Measurements from ENCODE around the gene GHR.

Gene GHR

DNA sequence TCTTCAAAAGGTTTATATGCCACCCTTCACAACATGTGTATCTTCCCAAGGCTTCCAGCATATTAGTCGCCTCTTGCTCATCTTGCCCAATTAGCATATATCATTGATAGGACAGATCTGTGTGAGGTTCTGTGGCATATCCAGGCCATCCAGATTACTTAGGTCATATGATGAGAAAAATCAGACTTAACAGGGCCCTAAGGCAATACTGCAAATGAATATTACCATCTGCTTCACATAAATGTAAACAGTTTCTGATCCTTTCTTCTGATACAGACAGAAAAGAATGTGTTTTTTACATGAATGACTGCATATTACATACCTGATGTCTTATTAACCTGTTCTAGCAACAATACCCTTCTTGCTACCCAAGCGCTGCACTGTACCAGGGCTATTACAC lies 41.3 kb upstream of the GHR start:
- Histone ChIP-seq H3K9me3 (ENCODE audit: insufficient read depth, low read depth, low read length) (no peaks in the 10 kb centered on the region), H3K9ac (ENCODE audit: low read depth, low read length, poor library complexity, severe bottlenecking) (no peak overlapping the region), H3F3A (ENCODE audit: low read depth) (no peaks in the 10 kb centered on the region), H3K9me2 (replicated peaks; ENCODE audit: low read depth, low read length) (no peaks in the 10 kb centered on the region), H3K27me3 (ENCODE audit: insufficient read depth, low read length, poor library complexity, severe bottlenecking) (no peaks in the 10 kb centered on the region), H3K79me2 (ENCODE audit: insufficient read depth, low read length) (no peaks in the 10 kb centered on the region), H3K36me3 (ENCODE audit: insufficient read depth, low read length) (no peaks in the 10 kb centered on the region), H4K20me1 (ENCODE audit: insufficient read depth, low read length, poor library complexity, severe bottlenecking) (no peaks in the 10 kb centered on the region), H3K4me1 (ENCODE audit: insufficient read depth, low read length, poor library complexity, severe bottlenecking) (no peaks in the 10 kb centered on the region), H3K4me2 (ENCODE audit: low read depth, low read length, poor library complexity, severe bottlenecking) (no peak overlapping the region), H3K4me3 (ENCODE audit: low read length, poor library complexity, severe bottlenecking) (no peak overlapping the region), H2AFZ (ENCODE audit: low read length) (no peak overlapping the region)
- TF ChIP-seq, protein P1, sequence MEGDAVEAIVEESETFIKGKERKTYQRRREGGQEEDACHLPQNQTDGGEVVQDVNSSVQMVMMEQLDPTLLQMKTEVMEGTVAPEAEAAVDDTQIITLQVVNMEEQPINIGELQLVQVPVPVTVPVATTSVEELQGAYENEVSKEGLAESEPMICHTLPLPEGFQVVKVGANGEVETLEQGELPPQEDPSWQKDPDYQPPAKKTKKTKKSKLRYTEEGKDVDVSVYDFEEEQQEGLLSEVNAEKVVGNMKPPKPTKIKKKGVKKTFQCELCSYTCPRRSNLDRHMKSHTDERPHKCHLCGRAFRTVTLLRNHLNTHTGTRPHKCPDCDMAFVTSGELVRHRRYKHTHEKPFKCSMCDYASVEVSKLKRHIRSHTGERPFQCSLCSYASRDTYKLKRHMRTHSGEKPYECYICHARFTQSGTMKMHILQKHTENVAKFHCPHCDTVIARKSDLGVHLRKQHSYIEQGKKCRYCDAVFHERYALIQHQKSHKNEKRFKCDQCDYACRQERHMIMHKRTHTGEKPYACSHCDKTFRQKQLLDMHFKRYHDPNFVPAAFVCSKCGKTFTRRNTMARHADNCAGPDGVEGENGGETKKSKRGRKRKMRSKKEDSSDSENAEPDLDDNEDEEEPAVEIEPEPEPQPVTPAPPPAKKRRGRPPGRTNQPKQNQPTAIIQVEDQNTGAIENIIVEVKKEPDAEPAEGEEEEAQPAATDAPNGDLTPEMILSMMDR (conservative IDR thresholded peaks at IDR 0.05; ENCODE audit: low read length): no peak
- TF ChIP-seq EZH2phosphoT487 (IDR thresholded peaks at IDR 0.05; ENCODE audit: borderline replicate concordance): no peak

DNA sequence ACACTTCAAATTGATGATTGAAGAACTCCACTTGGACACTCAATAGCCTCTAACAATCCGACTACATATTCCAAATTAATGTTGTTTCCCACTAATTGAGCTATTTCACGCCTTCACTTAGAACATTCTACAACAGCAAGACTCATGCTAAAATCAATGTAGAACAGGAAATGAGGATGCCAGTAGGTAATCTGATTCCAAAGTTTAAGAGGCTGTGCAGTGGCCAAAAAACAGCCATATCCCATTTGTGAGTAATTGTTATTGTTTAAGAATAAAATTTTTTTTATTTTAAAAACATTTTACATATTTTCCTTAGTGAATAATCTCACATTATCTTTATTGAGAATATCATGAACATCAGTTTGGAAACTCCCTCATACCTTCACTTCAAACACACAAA lies 35.7 kb upstream of the GHR start:
- Histone ChIP-seq H3K4me2 (ENCODE audit: low read depth, low read length, poor library complexity, severe bottlenecking) (no peak overlapping the region), H3K27me3 (ENCODE audit: insufficient read depth, low read length, poor library complexity, severe bottlenecking) (no peaks in the 10 kb centered on the region), H2AFZ (ENCODE audit: low read length) (no peak overlapping the region), H3K9me2 (replicated peaks; ENCODE audit: low read depth, low read length) (no peaks in the 10 kb centered on the region), H4K20me1 (ENCODE audit: insufficient read depth, low read length, poor library complexity, severe bottlenecking) (no peaks in the 10 kb centered on the region), H3K9ac (ENCODE audit: low read depth, low read length, poor library complexity, severe bottlenecking) (no peak overlapping the region), H3K9me3 (ENCODE audit: insufficient read depth, low read depth, low read length) (no peaks in the 10 kb centered on the region), H3K4me1 (ENCODE audit: insufficient read depth, low read length, poor library complexity, severe bottlenecking) (no peaks in the 10 kb centered on the region), H3K36me3 (ENCODE audit: insufficient read depth, low read length) (no peaks in the 10 kb centered on the region), H3K4me3 (ENCODE audit: low read length, poor library complexity, severe bottlenecking) (no peak overlapping the region), H3K79me2 (ENCODE audit: insufficient read depth, low read length) (no peaks in the 10 kb centered on the region), H3F3A (ENCODE audit: low read depth) (no peaks in the 10 kb centered on the region)
- TF ChIP-seq EZH2phosphoT487 (IDR thresholded peaks at IDR 0.05; ENCODE audit: borderline replicate concordance): no peak
- TF ChIP-seq, protein P1 (conservative IDR thresholded peaks at IDR 0.05; ENCODE audit: low read length): no peak

DNA sequence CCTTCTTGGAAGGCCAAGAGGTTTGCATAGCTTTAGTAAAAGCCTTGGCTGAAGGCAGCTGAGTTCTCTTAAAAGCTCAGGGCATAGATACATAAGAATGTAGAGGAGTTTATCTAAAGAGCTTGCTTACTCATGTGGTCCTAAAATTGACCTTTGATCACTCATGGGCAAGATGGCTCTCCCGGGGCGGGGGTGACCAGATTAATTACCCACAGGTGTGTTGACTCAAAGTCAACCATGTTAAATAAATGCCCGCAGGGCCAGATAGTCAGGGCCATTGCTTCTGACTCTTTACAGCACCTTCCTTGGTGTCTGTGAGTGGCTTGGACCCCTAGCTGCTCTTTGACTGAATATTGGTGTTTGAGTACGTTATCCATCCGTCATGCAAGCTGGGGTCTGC lies 33.1 kb upstream of the GHR start:
- H3K36me3 ChIP-seq (ENCODE audit: insufficient read depth, low read length): no peaks in the 10 kb centered on the region
- no peaks in the 10 kb centered on the region for H3K4me1 ChIP-seq (ENCODE audit: insufficient read depth, low read length, poor library complexity, severe bottlenecking)
- H4K20me1 ChIP-seq (ENCODE audit: insufficient read depth, low read length, poor library complexity, severe bottlenecking): no peaks in the 10 kb centered on the region
- no peak overlapping the region for H3K4me3 ChIP-seq (ENCODE audit: low read length, poor library complexity, severe bottlenecking)
- no peaks in the 10 kb centered on the region for H3K9me3 ChIP-seq (ENCODE audit: insufficient read depth, low read depth, low read length)
- H3F3A ChIP-seq (ENCODE audit: low read depth): no peaks in the 10 kb centered on the region
- H3K9ac ChIP-seq (ENCODE audit: low read depth, low read length, poor library complexity, severe bottlenecking): no peak overlapping the region
- H3K27me3 ChIP-seq (ENCODE audit: insufficient read depth, low read length, poor library complexity, severe bottlenecking): no peaks in the 10 kb centered on the region
- no peaks in the 10 kb centered on the region for H3K79me2 ChIP-seq (ENCODE audit: insufficient read depth, low read length)
- no peaks in the 10 kb centered on the region for H3K9me2 ChIP-seq (replicated peaks; ENCODE audit: low read depth, low read length)
- no peak overlapping the region for H2AFZ ChIP-seq (ENCODE audit: low read length)
- no peak overlapping the region for H3K4me2 ChIP-seq (ENCODE audit: low read depth, low read length, poor library complexity, severe bottlenecking)
- TF ChIP-seq, protein P1 (conservative IDR thresholded peaks at IDR 0.05; ENCODE audit: low read length): no peak
- no peak for TF ChIP-seq EZH2phosphoT487 (IDR thresholded peaks at IDR 0.05; ENCODE audit: borderline replicate concordance)

Data from Loucy (cell line).